Fibroblast of skin of back (primary cell): Measurements from ENCODE around the gene ADARB2.

Experiments used
- DNase-seq: peaks from one replicate; pipeline ENCODE4 v3.0.0-alpha.2; 2013

Gene ADARB2

DNA sequence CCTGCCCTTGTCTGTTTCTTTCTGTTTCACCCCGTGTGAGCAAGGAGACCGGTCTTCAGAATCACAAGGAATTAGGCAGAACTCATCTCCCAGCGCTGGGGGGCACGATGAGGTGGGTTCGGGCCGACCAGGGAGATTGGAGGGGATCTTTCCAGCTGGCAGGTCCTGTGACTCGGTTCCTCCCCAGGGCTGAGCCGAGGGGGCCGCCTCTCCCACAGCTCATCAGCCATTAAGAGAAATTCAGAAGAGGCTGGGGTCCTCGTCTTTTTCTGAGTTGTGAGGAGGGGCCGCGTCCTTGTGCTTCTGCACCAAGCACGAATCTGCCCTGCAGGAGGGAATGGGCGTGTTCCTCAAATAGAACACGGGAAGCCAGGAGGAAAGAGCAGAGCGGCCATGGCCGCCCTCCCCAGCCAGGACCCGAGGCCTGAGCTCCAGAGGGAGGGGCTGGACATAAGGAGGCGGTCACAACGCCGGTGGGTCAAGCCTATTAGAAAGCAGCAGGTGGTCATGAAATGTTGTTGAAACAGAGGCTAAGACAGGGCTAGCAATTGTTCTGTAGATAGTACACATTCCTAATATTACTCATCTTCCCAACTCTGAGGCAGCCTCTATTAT is 125.3 kb downstream of the ADARB2 start:
- no peak for DNase-seq

GRCh38 chr10:1610986-1611770 is 126.1 kb downstream of the ADARB2 start:
- DNase-seq: no peak

GRCh38 chr10:1609648-1609970 is 127.7 kb downstream of the ADARB2 start:
- DNase-seq: no peak

- DNase-seq: no peak
Observed at GRCh38 chr10:1608851-1609647, 128.3 kb downstream of the ADARB2 start.

- no peak for DNase-seq
Observed at GRCh38 chr10:1608408-1608807, 128.9 kb downstream of the ADARB2 start.

DNA sequence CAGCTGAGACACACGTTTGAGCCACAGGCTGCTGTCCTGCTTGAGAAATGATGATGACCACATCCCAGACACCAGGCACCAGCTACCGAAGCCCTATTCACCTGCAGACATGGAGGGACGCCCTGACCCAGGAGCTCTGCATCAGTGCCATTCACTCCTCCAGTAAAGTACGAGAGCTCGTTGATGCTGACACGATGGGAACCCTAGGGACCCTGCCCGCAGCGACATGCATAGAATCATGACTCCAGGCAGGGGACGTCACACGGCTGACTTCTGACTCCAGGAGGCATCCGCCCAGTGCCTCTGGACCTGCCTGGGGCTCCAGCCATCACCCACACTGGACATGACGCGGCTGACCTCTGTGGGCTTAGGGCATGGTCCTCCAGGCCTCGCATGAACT is 129.9 kb downstream of the ADARB2 start:
- DNase-seq: no peak

DNA sequence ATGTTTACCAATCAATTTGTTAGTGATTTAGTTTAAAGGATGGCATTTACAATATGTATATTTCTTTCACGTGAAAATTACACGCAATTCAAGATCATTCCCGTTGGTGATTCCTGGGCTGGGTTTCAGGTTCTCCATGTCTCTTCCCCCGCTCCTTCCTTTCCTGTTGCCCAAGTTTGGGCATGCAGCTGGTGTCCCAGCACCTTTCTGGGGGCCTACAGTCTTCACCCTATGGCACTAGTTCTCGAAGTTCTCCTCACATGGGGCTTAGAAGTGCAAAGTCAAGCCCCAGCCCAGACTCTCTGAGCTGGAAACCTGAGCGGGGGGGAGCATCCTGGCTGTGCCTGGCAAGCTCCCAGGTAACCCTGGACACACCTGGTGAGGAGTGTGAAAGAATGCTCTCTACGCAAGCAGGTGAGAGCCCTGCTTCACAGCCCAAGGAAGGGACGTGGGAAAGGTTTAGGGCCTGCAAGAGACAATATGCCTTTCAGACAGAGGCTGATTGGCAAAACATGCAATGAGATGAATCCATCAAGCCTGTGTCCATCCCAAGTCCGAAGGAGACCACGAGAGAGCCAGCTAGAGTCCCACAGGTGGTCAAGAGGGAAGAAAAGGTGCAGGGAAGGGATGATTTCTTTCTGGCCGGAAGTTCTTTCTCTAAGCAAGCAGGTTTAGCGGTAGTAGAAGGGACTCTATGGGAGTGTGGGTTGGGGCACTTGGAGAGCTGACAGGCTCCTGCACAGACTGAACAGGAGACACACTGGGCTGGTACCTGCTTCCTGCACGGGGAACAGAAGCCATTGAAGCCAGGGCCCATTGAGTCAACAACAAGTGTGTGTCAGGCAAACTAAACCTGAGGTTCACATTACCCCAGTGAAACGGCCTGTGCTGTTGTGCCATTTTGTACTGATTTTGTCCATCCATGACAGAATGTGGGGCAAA is 131.1 kb downstream of the ADARB2 start:
- DNase-seq: no peak

DNA sequence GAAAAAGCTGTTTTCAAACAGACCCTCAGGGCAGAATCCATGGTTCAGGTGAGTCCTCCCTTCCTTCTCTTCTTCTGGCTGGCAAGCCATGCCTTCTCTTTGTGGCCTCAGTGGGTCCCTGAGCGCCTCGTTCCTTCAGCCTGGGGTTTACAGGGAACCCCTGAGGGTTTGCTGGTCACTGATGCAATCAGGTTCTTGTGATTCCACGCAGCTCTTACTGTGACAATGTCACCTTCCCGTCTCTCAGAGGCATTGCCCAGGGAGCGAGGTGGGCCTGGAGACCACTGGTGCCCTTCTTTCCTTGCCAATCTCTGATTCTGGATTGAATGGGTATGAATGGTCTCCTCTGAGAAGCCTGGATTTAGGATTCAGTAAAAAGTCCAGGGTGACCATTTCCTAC is 132.2 kb downstream of the ADARB2 start:
- DNase-seq: no peak

DNA sequence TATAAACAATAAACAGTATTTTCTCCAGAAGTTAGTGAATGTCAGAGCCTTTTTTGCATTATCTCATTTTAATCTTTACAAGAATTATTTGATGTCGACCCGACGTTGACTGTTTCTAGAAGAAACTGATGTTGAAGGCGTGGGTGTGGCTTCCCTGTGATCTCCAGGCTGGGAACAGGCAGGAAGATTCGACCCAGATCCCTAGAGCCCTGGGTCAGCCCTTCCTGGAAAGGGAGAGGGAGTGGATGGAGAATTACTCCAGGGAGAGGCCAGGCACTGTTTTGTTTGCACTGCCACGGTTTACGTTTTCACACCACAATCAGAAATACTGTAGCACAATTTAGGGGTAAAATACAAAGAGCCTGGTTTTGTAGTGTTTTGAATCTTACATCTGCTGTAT is 133.1 kb downstream of the ADARB2 start:
- no peak for DNase-seq

DNA sequence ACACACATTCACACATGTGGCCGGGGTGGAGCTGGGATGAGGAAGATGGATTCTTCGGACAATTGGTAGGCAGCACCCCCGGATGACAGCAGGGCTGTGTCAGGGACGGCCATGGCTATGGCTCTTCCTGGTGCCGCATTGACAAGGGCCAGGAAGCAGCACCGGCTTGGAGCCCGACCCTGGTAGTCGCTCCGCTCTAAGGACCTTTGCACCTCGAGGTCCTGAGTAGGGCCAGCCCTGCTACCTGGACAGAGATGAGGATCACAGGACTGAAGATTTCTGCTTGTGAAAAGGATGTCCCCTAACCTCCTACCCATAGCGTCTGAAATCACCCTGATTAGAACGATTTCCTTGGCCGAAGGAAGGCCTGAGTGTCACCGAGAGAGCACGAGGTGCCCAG is 134.1 kb downstream of the ADARB2 start:
- no peak for DNase-seq

DNA sequence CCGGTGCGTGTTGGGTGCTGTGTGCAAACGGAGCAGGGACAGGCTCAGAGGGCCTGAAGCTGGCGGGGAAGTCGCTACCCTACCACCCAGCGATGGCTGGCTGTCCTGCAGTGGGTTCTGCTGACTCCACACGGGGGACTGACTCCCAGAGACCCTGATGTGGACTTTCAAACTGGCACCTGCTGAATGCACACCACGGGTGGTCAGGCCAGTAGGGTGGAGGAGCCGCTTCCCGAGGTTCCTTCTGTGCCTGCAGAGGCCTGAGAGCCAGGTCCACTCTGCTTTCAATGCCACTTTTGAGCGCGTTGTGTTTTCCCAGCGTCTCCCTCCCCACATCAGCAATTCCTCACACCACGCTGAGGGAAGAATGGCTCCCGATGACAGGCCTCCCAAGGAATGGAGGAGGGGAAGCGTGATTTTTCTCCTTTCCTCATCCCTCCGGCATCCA is 135.3 kb downstream of the ADARB2 start:
- no peak for DNase-seq

DNA sequence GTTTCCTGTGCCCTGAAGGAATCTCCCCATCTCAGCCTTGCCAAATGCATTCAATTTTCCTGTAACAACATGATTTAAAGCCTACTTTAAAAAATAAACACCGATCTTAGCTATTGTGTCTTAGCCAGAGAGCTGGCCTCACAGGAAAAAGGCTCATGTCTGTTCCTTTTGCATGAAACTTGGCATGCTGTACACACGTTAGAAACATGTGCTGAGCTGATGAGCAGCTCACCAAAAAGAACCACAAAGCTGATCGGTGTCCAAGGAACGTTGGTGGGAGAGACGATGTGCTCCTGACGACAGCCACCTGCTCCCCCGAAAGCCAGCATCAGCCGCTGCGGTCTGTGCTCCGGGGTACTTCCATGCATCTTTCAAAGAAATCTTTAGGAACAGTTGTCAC is 135.9 kb downstream of the ADARB2 start:
- DNase-seq: no peak

GRCh38 chr10:1600861-1601260 is 136.5 kb downstream of the ADARB2 start:
- no peak for DNase-seq

DNA sequence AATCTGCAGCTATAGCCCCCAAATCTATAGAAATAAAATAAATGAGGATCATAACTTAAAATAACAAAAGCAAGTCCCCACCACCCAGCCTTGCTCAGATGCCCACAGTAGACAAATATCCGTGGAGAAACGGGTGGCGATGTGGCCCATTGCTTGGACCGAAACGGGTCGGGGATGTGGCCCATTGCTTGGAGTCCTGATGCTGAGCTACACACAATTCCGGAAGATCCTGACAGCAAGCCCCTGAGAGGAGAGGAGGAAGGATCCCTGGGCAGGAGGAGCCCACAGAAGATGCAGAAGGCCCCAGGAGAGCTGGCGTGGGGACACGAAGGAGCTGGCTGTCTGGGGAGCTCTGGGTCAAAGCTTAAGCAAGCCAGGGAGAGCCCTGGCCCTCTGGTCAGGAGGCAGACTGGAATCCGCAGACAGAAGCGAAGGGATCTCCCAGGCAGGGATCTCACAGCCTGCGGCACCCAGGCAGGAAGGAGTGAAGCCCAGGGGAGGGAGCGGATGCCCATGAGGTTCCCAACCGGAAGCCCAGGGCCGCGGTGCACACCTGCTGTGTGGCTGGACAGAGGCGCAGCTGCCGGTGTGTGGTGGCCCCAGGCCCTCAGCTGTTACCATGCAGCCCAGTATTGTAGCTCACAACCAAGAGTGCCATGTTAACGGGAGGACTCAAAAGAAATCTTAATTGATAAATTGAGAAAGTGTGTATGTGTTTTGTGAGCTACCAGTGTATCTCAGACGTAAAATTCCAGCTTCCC is 138.8 kb downstream of the ADARB2 start:
- no peak for DNase-seq

DNA sequence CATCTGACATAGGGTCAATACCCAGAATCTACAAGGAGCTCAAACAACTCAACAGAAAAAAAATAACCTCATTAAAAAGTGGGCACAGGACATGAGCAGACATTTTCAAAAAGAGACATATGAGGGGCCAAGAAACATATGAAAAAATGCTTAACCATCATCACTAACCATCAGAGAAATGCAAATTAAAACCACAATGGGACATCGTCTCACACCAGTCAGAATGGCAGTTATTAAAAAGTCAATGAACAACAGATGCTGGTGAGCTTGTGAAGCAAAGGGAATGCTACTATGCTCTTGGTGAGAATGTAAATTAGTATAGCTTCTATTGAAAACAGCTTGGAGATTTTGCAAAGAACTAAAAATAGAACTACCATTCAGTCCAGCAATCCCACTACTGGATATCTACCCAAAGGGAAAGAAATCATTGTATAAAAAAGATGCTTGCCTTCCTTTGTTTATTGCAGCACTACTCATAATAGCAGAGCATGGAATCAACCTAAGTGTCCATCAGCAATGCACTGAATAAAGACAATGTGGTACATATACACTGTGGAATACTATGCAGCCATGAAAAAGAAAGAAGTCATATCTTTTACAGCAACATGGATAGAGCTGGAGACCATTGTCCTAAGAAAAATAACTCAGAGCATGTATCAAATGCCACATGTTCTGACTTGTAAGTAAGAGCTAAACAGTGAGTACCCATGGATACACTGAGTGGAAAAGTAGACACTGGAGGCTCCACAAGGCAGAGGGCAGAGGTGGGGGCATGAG is 139.8 kb downstream of the ADARB2 start:
- DNase-seq: no peak

GRCh38 chr10:1596482-1597099 is 140.7 kb downstream of the ADARB2 start:
- no peak for DNase-seq

GRCh38 chr10:1595726-1596125 is 141.6 kb downstream of the ADARB2 start:
- no peak for DNase-seq

DNA sequence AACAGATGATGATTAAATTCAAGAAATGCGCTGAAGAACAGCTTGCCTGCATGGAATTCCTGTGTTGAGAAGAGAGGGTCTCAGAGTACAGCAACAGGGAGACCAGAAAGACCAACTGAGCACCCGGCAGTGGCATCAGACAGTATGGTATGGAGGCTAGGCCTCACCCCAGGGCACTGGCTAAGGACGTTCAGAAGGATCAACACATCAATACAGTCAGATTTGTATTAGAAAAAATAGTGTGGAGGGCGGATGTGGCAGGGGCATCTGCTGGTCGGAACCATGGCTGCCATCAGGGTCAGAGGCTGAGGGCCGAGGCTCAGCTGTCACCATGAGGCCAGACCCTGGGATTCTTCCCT is 142.1 kb downstream of the ADARB2 start:
- DNase-seq: no peak

GRCh38 chr10:1594372-1595241 is 142.7 kb downstream of the ADARB2 start:
- DNase-seq: no peak

DNA sequence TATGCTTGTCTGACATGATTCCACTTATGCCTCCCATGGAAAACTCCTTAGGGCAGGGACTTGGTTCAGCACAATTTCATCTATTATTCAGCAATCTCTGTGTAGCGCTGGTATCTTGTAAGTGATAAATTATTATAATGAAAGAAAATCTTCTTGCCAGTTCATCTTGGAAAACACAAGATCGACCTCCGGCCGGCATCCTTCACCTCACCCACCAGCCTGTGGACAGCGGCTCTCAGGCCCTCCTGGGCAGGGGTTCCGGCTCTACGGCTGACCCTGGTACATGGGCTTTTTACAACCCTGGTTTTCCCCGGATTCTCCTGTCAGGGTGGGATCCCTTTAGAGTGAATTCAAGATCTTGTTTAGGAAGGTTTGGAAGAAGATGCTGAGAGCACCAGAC is 145.6 kb downstream of the ADARB2 start:
- no peak for DNase-seq
